Body of pancreas (tissue), 4 donors: ENCODE results near the gene AMHR2.

Experiments used
- CTCF ChIP-seq, 7 experiments: fragments of 450-650 bp in 4 of 7; fragments of 200-600 bp in 3 of 7; sonication (generic) in 3 of 7; IDR thresholded peaks; one replicate each; pipeline ENCODE4 v1.5.1; 2016 to 2019; ENCODE audit warnings: antibody characterized with exemption in 7 of 7
- POLR2A ChIP-seq, 3 donors: fragments of 450-650 bp; IDR thresholded peaks; one replicate each; pipeline ENCODE4 v1.6.1; 2016; ENCODE audit warnings: antibody characterized with exemption in 3 of 3, mild to moderate bottlenecking in 2 of 3

DNA sequence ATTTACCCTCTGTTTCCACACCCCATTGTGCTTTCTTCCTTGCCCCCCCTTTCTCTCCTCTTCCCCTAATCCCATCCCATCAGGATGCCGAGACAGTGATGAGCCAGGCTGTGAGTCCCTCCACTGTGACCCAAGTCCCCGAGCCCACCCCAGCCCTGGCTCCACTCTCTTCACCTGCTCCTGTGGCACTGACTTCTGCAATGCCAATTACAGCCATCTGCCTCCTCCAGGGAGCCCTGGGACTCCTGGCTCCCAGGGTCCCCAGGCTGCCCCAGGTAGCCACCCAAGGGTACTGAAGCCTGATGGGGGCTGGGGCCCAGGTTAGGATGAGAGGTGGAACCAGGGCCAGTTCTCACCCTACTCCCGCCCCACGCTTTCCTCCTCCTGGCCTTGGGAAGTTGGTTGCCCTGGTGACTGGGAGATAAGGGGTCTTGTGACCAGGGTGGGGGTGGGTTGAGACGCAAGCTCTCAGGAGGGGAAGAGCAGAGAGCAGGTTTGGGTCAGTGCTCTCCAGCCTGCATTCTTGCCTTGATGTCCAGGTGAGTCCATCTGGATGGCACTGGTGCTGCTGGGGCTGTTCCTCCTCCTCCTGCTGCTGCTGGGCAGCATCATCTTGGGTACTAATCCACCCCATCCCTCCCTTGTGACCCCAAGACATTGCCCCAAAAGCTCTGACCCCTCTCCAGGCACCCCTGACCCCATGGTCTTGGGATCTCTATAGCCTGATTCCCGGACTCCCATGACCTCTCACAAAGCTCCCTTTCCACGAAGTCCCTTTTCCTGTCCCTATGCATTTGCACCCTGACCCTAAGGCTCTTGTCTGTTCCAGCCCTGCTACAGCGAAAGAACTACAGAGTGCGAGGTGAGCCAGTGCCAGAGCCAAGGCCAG, 1.2 kb downstream of the AMHR2 start:
- TF ChIP-seq CTCF (IDR thresholded peaks at IDR 0.05) (no peak), POLR2A (IDR thresholded peaks at IDR 0.05) (no peak)
